ENCODE measurements around the gene CRTC3. TPM values are rescaled to one million over a fixed set of nuclear protein-coding genes. Genes with fewer than 3 reads are reported as not detected.

Gene CRTC3
- total RNA-seq, 1 donor from 2014 or later, result 33.3 TPM

GRCh38 chr15:90680371-90680935 lies 150.7 kb downstream of the CRTC3 start:
- Mint-ChIP-seq H3K9me3 (peaks cover 3% of the 10 kb centered on the region), H3K27ac (ENCODE audit: unreplicated experiment) (peak overlapping the region; percentile 58), H3K27me3 (ENCODE audit: low read depth) (no peaks in the 10 kb centered on the region), H3K36me3 (ENCODE audit: low read depth) (peaks cover 6% of the 10 kb centered on the region), H3K4me3 (no peak overlapping the region), H3K4me1 (no peaks in the 10 kb centered on the region)
- no peak for DNase-seq (ENCODE audit: low read depth, low spot score)
- TF ChIP-seq CTCF (conservative IDR thresholded peaks at IDR 0.05), result no peak

GRCh38 chr15:90681056-90681455 lies 151.3 kb downstream of the CRTC3 start:
- no peak overlapping the region for H3K4me3 Mint-ChIP-seq
- H3K27me3 Mint-ChIP-seq (ENCODE audit: low read depth), result no peaks in the 10 kb centered on the region
- no peak for TF ChIP-seq CTCF (conservative IDR thresholded peaks at IDR 0.05)
- no peak for DNase-seq (ENCODE audit: low read depth, low spot score)
- H3K27ac Mint-ChIP-seq (ENCODE audit: unreplicated experiment), result no peak overlapping the region
- no peaks in the 10 kb centered on the region for H3K4me1 Mint-ChIP-seq
- peaks cover 6% of the 10 kb centered on the region for H3K36me3 Mint-ChIP-seq (ENCODE audit: low read depth)
- H3K9me3 Mint-ChIP-seq, result peaks cover 3% of the 10 kb centered on the region

GRCh38 chr15:90681480-90681879 lies 151.8 kb downstream of the CRTC3 start:
- Mint-ChIP-seq H3K9me3 (peaks cover 3% of the 10 kb centered on the region), H3K36me3 (ENCODE audit: low read depth) (peaks cover 6% of the 10 kb centered on the region), H3K4me1 (no peaks in the 10 kb centered on the region), H3K27ac (ENCODE audit: unreplicated experiment) (no peak overlapping the region), H3K27me3 (ENCODE audit: low read depth) (no peaks in the 10 kb centered on the region), H3K4me3 (no peak overlapping the region)
- no peak for DNase-seq (ENCODE audit: low read depth, low spot score)
- TF ChIP-seq CTCF (conservative IDR thresholded peaks at IDR 0.05), result no peak

- H3K36me3 Mint-ChIP-seq (ENCODE audit: low read depth), result peaks cover under 1% of the 10 kb centered on the region
- no peak for DNase-seq (ENCODE audit: low read depth, low spot score)
- H3K9me3 Mint-ChIP-seq, result peaks cover 2% of the 10 kb centered on the region
- no peaks in the 10 kb centered on the region for H3K4me1 Mint-ChIP-seq
- H3K27me3 Mint-ChIP-seq (ENCODE audit: low read depth), result no peaks in the 10 kb centered on the region
- TF ChIP-seq CTCF (conservative IDR thresholded peaks at IDR 0.05), result no peak
- H3K4me3 Mint-ChIP-seq, result no peak overlapping the region
- no peak overlapping the region for H3K27ac Mint-ChIP-seq (ENCODE audit: unreplicated experiment)
Observed at GRCh38 chr15:90683371-90683770, 153.6 kb downstream of the CRTC3 start.

GRCh38 chr15:90683876-90684275 lies 154.2 kb downstream of the CRTC3 start:
- Mint-ChIP-seq H3K9me3 (peaks cover 2% of the 10 kb centered on the region), H3K27ac (ENCODE audit: unreplicated experiment) (peak overlapping the region; percentile 30), H3K36me3 (ENCODE audit: low read depth) (no peaks in the 10 kb centered on the region), H3K4me3 (no peak overlapping the region), H3K27me3 (ENCODE audit: low read depth) (no peaks in the 10 kb centered on the region), H3K4me1 (no peaks in the 10 kb centered on the region)
- TF ChIP-seq CTCF (conservative IDR thresholded peaks at IDR 0.05), result no peak
- no peak for DNase-seq (ENCODE audit: low read depth, low spot score)

Data from neural crest cell (in vitro differentiated cells).